GM18526 (cell line): Measurements from ENCODE around the gene THAP6.

ENCODE experiments used
- POLR2A ChIP-seq: IDR thresholded peaks from 3 replicates; pipeline ENCODE4 v1.6.1; 2011; ENCODE audit not compliant: insufficient read length; ENCODE audit errors: extremely low read depth

THAP6 gene

GRCh38 chr4:75513526-75514130 is 645 bp upstream of the THAP6 start:
- TF ChIP-seq POLR2A = no peak

- TF ChIP-seq POLR2A = no peak
Observed at GRCh38 chr4:75514949-75515612, 808 bp downstream of the THAP6 start.

GRCh38 chr4:75516144-75516543 is 1.9 kb downstream of the THAP6 start:
- TF ChIP-seq POLR2A = no peak

- no peak for TF ChIP-seq POLR2A
Observed at GRCh38 chr4:75525086-75525485, 10.8 kb downstream of the THAP6 start.

GRCh38 chr4:75525910-75526309 is 11.6 kb downstream of the THAP6 start:
- no peak for TF ChIP-seq POLR2A

GRCh38 chr4:75527482-75527881 is 13.2 kb downstream of the THAP6 start:
- TF ChIP-seq POLR2A = no peak

GRCh38 chr4:75530556-75531322 is 16.5 kb downstream of the THAP6 start:
- no peak for TF ChIP-seq POLR2A

GRCh38 chr4:75542824-75543223 is 28.6 kb downstream of the THAP6 start:
- no peak for TF ChIP-seq POLR2A

GRCh38 chr4:75544870-75545269 is 30.6 kb downstream of the THAP6 start:
- TF ChIP-seq POLR2A = no peak

GRCh38 chr4:75545526-75545925 is 31.3 kb downstream of the THAP6 start:
- no peak for TF ChIP-seq POLR2A

- no peak for TF ChIP-seq POLR2A
Observed at GRCh38 chr4:75547647-75548387, 33.5 kb downstream of the THAP6 start.

GRCh38 chr4:75549019-75549418 is 34.7 kb downstream of the THAP6 start:
- no peak for TF ChIP-seq POLR2A

- no peak for TF ChIP-seq POLR2A
Observed at GRCh38 chr4:75552452-75552851, 38.2 kb downstream of the THAP6 start.

- TF ChIP-seq POLR2A = no peak
Observed at GRCh38 chr4:75555294-75556164, 41.3 kb downstream of the THAP6 start, which contains the start of gene ODAPH. Gene ODAPH (plus strand): TSS chr4:75556066. CDS start chr4:75556083, 17 bp downstream.

- TF ChIP-seq POLR2A = no peak
Observed at GRCh38 chr4:75557696-75558095, 43.4 kb downstream of the THAP6 start.

GRCh38 chr4:75561789-75562188 is 47.5 kb downstream of the THAP6 start:
- no peak for TF ChIP-seq POLR2A
